Vagina (tissue), 2 donors: ENCODE measurements around the gene PPIB.

Source experiments
- CTCF ChIP-seq, 3 experiments: fragments of 450-650 bp in 2 of 3; fragments of 200-600 bp in 1 of 3; sonication (generic) in 1 of 3; IDR thresholded peaks; one replicate each; pipeline ENCODE4 v1.5.1; 2017 to 2019; ENCODE audit warnings: antibody characterized with exemption in 3 of 3, mild to moderate bottlenecking in 2 of 3, moderate library complexity in 2 of 3
- POLR2AphosphoS5 ChIP-seq, 2 donors: sonication (generic); formaldehyde crosslinking; IDR thresholded peaks; one replicate each; pipeline ENCODE4 v1.9.0; 2017; ENCODE audit warnings: antibody characterized with exemption in 2 of 2, mild to moderate bottlenecking in 2 of 2, low read depth in 1 of 2; ENCODE audit not compliant: insufficient read depth in 1 of 2

- TF ChIP-seq CTCF (IDR thresholded peaks at IDR 0.05) (no peak), POLR2AphosphoS5 (IDR thresholded peaks at IDR 0.05; ENCODE audit: insufficient read depth in 1 of 2, low read depth in 1 of 2) (no peak)
Measured at GRCh38 chr15:64149893-64150578, 12.8 kb downstream of the PPIB start.
